Measurements from ENCODE around the gene VILL.

VILL gene

GRCh38 chr3:37990527-37990926 is at the start of gene VILL:
Gene VILL, plus strand, starts transcription at chr3:37990786. Its CDS starts 2,887 bp downstream, at chr3:37993673.
- peak; percentile 81 for FAIRE-seq
- DNase-seq (ENCODE audit: low spot score), result peak; percentile 43

- DNase-seq (ENCODE audit: low spot score) (no peak), FAIRE-seq (no peak)
Measured at GRCh38 chr3:37941608-37942508, 48.7 kb upstream of the VILL start.

GRCh38 chr3:37942646-37943045 is 47.9 kb upstream of the VILL start:
- DNase-seq (ENCODE audit: low spot score) (no peak), FAIRE-seq (no peak)

GRCh38 chr3:37943126-37943525 is 47.5 kb upstream of the VILL start:
- no peak for DNase-seq (ENCODE audit: low spot score)
- FAIRE-seq, result no peak

- FAIRE-seq (no peak), DNase-seq (ENCODE audit: low spot score) (no peak)
Measured at GRCh38 chr3:37943631-37944314, 46.8 kb upstream of the VILL start.

GRCh38 chr3:37944391-37944842 is 46.2 kb upstream of the VILL start:
- FAIRE-seq (no peak), DNase-seq (ENCODE audit: low spot score) (no peak)

- DNase-seq (ENCODE audit: low spot score), result no peak
- no peak for FAIRE-seq
Measured at GRCh38 chr3:37945156-37945806, 45.3 kb upstream of the VILL start.

- DNase-seq (ENCODE audit: low spot score) (peak; percentile 33), FAIRE-seq (no peak)
Measured at GRCh38 chr3:37945807-37946530, 44.6 kb upstream of the VILL start.

GRCh38 chr3:37946531-37946889 is 44.1 kb upstream of the VILL start:
- no peak for DNase-seq (ENCODE audit: low spot score)
- FAIRE-seq, result no peak

GRCh38 chr3:37949866-37950265 is 40.7 kb upstream of the VILL start:
- DNase-seq (ENCODE audit: low spot score), result no peak
- FAIRE-seq, result no peak

GRCh38 chr3:37952564-37952963 is 38.0 kb upstream of the VILL start:
- FAIRE-seq (no peak), DNase-seq (ENCODE audit: low spot score) (no peak)

GRCh38 chr3:37953226-37953625 is 37.4 kb upstream of the VILL start:
- DNase-seq (ENCODE audit: low spot score) (no peak), FAIRE-seq (no peak)

GRCh38 chr3:37953707-37954394 is 36.7 kb upstream of the VILL start:
- FAIRE-seq, result no peak

GRCh38 chr3:37954881-37955280 is 35.7 kb upstream of the VILL start:
- DNase-seq (ENCODE audit: low spot score) (no peak), FAIRE-seq (no peak)

More at GRCh38 chr3:37953707-37954394, 36.7 kb upstream of the VILL start:
- DNase-seq (ENCODE audit: low spot score), result no peak

GRCh38 chr3:37955918-37956707 is 34.5 kb upstream of the VILL start:
- no peak for FAIRE-seq
- no peak for DNase-seq (ENCODE audit: low spot score)

- FAIRE-seq (no peak), DNase-seq (ENCODE audit: low spot score) (no peak)
Measured at GRCh38 chr3:37956723-37957538, 33.7 kb upstream of the VILL start.

GRCh38 chr3:37957539-37957936 is 33.0 kb upstream of the VILL start:
- DNase-seq (ENCODE audit: low spot score) (no peak), FAIRE-seq (no peak)

- DNase-seq (ENCODE audit: low spot score), result no peak
- FAIRE-seq, result no peak
Measured at GRCh38 chr3:37961622-37962431, 28.8 kb upstream of the VILL start.
